CD4-positive, alpha-beta T cell treated with Interleukin-15 for 1 hour (primary cell): ENCODE results near the gene TFDP2.
"Not testable (repeated sequence)": the region's sequence is repeated elsewhere in the genome, so short reads cannot be mapped to it uniquely, and the experiment has no call there.

ENCODE experiments used
- DNase-seq: peaks from one replicate; pipeline ENCODE4 v3.0.0-alpha.2; 2020

TFDP2 gene

GRCh38 chr3:142124243-142124642 lies 25.1 kb downstream of the TFDP2 start:
- DNase-seq, result no peak

DNA sequence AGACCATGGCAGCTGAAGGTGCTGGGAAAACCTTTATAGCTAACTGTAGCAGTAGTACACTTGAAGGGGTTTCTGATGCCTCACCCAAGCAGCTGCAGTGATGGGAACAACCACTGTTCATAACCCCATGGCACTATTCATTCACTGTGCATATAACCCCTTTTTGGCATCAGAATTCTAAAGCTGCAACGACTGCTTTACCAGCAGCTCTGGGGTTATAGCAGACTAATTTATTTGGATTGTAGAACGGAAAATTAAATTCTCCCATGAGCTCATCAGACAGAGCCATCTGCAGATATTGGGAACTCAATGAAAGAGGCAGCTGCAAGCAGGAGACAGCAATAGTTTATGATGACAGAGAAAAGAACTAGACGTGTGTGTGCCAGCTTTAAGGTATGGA lies 28.6 kb downstream of the TFDP2 start:
- DNase-seq, result no peak

DNA sequence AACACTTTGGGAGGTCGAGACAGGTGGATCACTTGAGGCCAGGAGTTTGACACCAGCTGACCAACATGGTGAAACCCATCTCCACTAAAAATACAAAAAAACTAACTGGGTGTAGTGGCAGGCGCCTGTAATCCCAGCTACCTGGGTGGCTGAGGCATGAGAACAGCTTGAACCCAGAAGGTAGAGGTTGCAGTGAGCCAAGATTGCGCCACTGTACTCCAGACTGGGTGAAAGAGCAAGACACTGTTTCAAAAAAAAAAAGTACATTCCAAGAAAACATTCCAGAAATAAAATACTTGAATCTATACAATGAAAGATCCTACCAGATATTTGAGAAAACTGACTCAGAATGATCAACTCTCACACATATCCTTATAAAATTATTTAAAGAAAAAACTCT lies 30.4 kb downstream of the TFDP2 start:
- DNase-seq, result no peak

GRCh38 chr3:142117056-142117851 lies 32.1 kb downstream of the TFDP2 start:
- DNase-seq, result no peak

- DNase-seq, result no peak
These were observed 33.3 kb downstream of the TFDP2 start for GRCh38 chr3:142115867-142116668.

GRCh38 chr3:142112601-142113000 lies 36.7 kb downstream of the TFDP2 start:
- no peak for DNase-seq

DNA sequence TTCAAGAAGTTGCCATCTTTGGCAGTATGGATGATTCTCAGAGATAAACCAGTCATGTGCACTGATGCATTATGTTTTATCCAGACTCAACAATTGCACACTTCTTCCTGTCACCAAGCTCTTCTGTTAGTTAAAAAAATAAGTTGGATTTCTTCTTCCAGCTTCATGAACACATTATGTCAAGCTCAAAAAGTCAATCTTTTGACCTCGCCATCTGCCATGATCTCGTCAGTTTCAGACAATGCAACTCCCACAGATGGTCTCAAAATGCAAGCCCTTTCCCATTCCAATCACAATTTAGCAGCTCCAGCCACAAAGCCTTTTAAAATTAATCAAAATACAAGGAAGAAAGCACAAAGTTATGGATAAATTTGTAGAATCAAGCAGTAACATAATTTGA lies 42.8 kb downstream of the TFDP2 start:
- DNase-seq, result no peak

DNA sequence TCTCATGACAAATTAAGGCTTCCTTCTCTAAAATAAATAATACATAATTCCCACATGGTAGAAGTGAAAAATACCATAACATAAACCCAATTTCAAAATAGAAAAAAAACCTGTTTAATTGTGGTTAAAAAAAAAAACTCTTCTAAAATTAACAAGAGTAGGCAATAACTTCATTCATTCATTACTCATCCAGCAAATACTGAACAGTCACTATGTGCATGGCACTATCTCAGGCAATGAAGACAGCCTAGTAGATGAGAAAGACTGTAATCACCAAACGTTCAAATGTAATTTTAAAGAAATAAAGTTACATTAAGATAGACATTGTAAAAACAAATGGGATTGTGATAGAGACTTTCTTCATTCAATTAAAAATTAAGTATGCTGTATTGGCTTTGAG lies 43.4 kb downstream of the TFDP2 start:
- DNase-seq, result no peak

- DNase-seq, result no peak
These were observed 44.6 kb downstream of the TFDP2 start for GRCh38 chr3:142104763-142105162.

DNA sequence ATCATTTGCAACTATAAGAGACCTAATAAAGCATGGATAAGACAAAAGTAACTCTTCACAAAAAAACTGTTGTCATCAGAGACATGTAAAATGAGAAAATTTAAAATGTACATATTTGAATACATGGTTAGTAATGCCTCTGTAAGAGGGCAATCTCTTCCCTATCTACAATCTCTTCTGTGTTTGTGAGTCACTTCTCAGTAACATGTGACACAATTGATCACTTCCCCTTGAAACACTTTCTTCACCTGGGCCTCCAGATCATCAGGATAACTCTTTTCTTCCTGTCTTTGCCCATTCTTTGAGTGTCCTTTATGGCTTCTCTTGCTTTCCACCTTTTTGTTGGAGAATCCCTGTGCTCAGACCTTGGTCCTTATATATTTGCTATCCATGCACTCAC lies 50.4 kb downstream of the TFDP2 start:
- DNase-seq, result no peak

DNA sequence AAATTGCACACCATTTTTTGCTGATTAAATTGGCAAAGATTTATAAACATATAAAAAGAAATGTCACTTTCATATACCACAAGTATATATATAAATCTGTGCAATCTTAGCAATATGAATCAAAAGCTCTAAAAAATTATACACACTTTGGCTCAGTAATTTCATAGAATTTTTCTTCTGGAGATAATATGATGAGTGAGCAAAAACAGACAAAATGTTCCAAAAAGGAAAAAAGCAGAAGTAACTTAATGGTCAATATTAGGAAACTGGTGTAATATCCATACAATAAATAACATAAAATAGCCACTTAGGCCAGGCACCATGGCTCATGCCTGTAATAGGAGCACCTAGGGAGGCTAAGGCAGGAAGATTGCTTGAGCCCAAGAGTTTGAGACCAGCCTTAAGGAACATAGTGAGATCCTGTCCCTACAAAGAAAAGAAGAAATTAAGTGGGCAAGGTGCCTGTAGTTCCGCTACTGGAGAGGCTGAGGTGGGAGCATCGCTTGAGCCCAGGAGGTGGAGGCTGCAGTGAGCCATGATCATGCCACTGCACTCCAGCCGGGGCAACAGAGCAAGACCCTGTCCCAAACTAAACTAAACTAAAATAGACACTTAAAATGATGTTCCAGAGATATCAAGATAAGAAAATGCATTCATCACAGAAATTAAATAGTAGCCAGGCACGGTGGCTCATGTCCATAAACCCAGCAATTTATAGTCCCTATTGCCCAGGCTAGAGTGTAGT lies 52.1 kb downstream of the TFDP2 start:
- no peak for DNase-seq

DNA sequence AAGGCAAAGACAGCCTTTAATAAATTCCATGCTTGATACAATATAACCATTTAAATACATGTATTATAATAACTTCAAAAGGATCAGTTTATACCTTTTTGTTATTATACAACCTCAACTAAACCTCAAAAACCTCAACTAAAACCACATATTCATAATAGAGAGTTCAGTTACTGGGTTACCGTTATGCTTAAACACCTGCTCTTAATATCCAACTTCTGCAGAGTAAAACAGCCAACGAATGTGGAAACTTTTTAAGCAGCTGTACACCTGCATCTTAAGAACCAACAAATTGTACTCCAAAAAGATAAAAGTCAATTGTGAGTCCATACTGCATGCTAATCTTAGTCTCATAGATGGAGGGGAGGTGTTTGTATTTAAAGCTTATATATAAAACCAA lies 53.5 kb downstream of the TFDP2 start:
- DNase-seq, result no peak

GRCh38 chr3:142088925-142089324 lies 60.4 kb downstream of the TFDP2 start:
- not testable (repeated sequence) for DNase-seq

- DNase-seq, result no peak
These were observed 60.8 kb downstream of the TFDP2 start for GRCh38 chr3:142088522-142088921.

DNA sequence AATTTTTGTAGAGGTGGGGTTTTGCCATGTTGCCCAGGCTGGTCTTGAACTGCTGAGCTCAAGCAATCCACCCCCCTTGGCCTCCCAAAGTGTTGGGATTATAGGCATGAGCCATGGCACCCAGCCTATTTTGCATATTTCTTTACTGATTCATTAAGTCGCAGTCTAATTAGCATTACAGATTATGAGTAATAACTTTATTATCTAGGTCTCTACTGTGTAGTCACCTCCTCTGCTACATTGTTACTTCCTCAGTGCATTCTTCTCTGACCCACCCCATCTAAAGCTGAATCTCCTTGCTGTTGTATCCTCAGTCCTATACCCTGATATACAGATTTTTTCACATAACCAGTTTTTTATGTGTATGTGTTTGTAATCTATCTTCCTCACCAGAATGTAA lies 61.7 kb downstream of the TFDP2 start:
- no peak for DNase-seq

DNA sequence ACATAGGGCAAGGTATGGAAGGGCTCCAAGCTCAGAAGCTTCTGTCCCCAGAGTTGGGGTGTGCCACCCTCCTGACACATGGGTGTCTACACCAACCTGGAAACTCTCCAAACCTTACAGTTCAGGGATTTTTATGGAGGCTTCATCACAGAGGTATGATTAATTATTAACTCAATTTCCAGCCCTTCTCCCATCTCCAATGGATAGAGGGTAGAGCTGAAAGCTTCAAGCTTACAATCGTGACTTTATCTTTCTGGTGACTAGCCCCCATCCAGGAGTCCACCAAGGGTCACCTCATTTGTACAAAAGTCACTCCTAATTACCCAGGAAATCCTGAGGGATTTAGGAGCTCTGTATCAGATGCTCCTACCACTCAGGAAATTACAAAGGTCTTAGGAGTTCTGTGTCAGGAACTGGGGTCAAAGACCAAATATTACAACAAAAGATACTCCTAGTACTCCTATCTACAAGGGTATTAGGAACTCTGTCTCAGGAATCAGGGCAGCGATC lies 62.7 kb downstream of the TFDP2 start:
- DNase-seq, result no peak

- no peak for DNase-seq
These were observed 68.2 kb downstream of the TFDP2 start for GRCh38 chr3:142081178-142081577.

GRCh38 chr3:142077859-142078500 lies 71.4 kb downstream of the TFDP2 start:
- DNase-seq, result no peak

DNA sequence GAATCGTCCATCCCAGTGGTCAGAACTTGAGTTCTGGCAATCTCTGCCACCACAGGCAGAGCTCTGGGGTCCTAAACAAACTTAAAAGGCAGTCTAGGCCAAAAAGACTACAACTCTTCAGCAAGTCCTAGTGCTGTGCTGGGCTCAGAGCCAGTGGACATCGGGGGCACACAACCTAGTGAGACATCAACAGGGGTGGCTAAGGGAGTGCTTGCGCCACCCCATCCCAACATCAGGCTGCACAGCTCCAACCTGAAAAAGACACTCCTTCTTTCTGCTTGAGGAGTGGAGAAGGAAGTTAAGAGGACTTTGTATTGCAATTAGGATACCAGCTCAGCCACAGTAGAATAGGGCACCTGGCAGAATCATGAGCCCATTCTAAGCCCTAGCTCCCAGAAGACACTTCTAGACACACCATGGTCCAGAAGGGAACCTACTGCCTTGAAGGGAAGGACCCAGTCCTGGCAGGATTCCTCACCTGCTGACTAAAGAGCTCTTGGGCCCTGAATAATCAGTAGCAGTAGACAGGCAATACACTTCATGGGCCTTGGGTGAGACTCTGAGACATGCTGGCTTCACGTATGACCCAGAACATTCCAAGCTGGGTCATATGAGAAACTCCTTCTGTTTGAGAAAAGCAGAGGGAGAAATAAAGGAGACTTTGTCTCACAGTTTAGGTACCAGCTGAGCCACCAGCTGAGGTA lies 72.0 kb downstream of the TFDP2 start:
- no peak for DNase-seq

- DNase-seq, result not testable (repeated sequence)
These were observed 73.7 kb downstream of the TFDP2 start for GRCh38 chr3:142075656-142076055.

DNA sequence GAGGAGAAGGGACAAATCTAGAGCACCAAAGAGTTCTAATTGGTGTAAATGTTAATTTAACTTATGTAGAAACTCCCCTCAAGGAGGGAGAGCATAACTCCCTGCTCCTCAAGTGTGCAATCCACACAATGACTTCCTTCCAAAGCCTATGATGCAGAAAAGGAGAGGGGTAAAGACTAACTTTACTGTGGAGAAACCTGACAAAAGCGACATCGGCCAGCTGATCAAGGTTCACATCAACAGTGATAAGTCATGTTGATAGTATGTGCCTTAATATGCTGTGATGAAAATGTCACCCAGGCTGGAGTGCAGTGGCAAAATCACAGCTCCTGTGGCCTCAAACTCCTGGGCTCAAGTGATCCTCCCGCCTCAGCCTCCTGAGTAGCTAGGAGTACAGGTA lies 76.5 kb downstream of the TFDP2 start:
- no peak for DNase-seq

GRCh38 chr3:142065932-142066331 lies 83.4 kb downstream of the TFDP2 start:
- no peak for DNase-seq
